ENCODE results near the gene PITPNM3.

PITPNM3 gene

DNA sequence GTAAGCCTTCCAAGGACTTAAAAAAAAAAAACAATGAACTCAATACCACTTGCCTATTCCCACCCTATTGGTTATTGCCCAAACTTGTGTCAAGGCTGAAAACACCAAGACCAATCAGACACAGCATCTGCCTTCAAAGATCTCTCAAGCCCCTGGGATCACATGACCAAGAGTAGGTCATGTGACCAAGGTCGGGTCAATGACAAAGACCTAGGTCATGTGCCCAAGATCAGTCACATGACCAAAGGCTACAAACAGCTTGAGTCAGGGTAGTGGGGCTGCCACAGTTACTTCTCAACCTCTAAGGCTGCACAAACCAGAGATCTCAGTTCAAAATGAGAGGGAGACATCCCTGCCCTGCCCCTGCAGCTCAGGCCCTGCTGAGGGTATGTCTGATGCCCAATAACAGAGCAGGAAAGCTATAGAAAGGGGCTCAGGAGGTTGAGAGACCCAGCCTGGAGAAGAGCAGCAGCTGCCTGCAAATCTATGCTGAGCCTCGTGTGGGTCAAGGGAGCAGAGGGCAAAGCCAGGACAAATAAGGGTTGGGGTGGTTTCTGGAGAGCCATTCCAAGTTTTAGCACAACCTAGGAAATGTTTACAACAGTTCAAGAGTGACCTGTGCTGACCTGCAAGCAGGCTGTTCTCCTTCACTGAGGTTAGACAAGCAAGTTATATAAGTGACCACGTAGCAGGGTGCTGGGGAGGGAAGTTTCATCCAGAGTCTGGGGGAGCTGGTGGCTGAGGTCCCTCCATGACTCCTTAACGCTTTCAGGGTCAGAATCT, 63.3 kb downstream of the PITPNM3 start:
- ATAC-seq, result no peak
- TF ChIP-seq, protein P1, sequence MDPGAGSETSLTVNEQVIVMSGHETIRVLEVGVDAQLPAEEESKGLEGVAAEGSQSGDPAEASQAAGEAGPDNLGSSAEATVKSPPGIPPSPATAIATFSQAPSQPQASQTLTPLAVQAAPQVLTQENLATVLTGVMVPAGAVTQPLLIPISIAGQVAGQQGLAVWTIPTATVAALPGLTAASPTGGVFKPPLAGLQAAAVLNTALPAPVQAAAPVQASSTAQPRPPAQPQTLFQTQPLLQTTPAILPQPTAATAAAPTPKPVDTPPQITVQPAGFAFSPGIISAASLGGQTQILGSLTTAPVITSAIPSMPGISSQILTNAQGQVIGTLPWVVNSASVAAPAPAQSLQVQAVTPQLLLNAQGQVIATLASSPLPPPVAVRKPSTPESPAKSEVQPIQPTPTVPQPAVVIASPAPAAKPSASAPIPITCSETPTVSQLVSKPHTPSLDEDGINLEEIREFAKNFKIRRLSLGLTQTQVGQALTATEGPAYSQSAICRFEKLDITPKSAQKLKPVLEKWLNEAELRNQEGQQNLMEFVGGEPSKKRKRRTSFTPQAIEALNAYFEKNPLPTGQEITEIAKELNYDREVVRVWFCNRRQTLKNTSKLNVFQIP (CRISPR knock-in tag; IDR thresholded peaks at IDR 0.05; ENCODE audit: borderline replicate concordance, low read depth), result no peak
- TF ChIP-seq PPARA (CRISPR knock-in tag; IDR thresholded peaks at IDR 0.05; ENCODE audit: borderline replicate concordance), result no peak
- TF ChIP-seq BACH2 (CRISPR knock-in tag; IDR thresholded peaks at IDR 0.05; ENCODE audit: borderline replicate concordance), result no peak
- no peak for TF ChIP-seq ARNTL (CRISPR knock-in tag; IDR thresholded peaks at IDR 0.05; ENCODE audit: borderline replicate concordance, low read depth)
- no peak for TF ChIP-seq OSR1 (CRISPR knock-in tag; IDR thresholded peaks at IDR 0.05)
- TF ChIP-seq ZNF70 (CRISPR knock-in tag; IDR thresholded peaks at IDR 0.05), result no peak
- TF ChIP-seq TCF4 (CRISPR knock-in tag; IDR thresholded peaks at IDR 0.05; ENCODE audit: borderline replicate concordance), result no peak
- no peak for TF ChIP-seq ESRRG (CRISPR knock-in tag; IDR thresholded peaks at IDR 0.05)
- no peak for TF ChIP-seq GLIS3 (CRISPR knock-in tag; IDR thresholded peaks at IDR 0.05)
- TF ChIP-seq ZC3H10 (CRISPR knock-in tag; IDR thresholded peaks at IDR 0.05), result no peak
- TF ChIP-seq RARB (CRISPR knock-in tag; IDR thresholded peaks at IDR 0.05), result no peak
- no peak for TF ChIP-seq ZFP30 (CRISPR knock-in tag; IDR thresholded peaks at IDR 0.05)
- TF ChIP-seq, protein P2, sequence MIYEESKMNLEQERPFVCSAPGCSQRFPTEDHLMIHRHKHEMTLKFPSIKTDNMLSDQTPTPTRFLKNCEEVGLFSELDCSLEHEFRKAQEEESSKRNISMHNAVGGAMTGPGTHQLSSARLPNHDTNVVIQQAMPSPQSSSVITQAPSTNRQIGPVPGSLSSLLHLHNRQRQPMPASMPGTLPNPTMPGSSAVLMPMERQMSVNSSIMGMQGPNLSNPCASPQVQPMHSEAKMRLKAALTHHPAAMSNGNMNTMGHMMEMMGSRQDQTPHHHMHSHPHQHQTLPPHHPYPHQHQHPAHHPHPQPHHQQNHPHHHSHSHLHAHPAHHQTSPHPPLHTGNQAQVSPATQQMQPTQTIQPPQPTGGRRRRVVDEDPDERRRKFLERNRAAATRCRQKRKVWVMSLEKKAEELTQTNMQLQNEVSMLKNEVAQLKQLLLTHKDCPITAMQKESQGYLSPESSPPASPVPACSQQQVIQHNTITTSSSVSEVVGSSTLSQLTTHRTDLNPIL (CRISPR knock-in tag; IDR thresholded peaks at IDR 0.05; ENCODE audit: low read depth), result no peak
- no peak for TF ChIP-seq ZFP3 (CRISPR knock-in tag; IDR thresholded peaks at IDR 0.05)

DNA sequence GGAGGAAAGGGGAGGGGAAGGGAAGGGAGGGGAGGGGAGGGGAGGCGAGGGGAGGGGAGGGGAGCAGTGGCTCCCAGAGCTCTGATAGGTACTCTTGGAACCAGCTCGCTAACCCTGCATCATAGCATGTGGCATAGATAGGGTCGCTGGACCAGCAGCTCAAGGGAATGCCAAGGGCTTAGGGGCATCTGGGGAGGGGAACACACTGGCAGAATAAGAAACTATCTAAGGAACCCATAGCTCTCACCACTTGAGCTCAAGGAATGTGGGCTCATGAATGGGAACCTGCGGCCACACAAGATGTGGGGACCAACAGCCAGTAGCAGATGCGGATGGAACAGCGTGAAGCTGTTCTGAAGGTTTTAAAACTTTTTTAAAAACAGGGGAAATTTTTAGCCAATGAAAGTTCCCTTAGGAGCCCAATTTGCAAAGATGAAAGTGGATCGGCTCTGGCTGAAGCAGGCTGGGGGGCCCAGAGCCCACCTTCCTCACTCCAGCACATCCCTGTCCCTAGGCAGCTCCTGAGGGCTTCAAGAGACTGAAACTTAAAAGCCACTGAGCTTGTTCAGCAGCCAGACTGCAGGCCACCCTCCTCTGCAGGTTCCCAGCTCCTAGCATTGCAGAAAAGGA, 65.2 kb downstream of the PITPNM3 start:
- TF ChIP-seq, protein P3, sequence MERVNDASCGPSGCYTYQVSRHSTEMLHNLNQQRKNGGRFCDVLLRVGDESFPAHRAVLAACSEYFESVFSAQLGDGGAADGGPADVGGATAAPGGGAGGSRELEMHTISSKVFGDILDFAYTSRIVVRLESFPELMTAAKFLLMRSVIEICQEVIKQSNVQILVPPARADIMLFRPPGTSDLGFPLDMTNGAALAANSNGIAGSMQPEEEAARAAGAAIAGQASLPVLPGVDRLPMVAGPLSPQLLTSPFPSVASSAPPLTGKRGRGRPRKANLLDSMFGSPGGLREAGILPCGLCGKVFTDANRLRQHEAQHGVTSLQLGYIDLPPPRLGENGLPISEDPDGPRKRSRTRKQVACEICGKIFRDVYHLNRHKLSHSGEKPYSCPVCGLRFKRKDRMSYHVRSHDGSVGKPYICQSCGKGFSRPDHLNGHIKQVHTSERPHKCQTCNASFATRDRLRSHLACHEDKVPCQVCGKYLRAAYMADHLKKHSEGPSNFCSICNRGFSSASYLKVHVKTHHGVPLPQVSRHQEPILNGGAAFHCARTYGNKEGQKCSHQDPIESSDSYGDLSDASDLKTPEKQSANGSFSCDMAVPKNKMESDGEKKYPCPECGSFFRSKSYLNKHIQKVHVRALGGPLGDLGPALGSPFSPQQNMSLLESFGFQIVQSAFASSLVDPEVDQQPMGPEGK (CRISPR knock-in tag; IDR thresholded peaks at IDR 0.05; ENCODE audit: borderline replicate concordance), result no peak
- TF ChIP-seq, protein P1 (CRISPR knock-in tag; IDR thresholded peaks at IDR 0.05; ENCODE audit: borderline replicate concordance, low read depth), result no peak
- TF ChIP-seq ARNTL (CRISPR knock-in tag; IDR thresholded peaks at IDR 0.05; ENCODE audit: borderline replicate concordance, low read depth) (no peak), PPARA (CRISPR knock-in tag; IDR thresholded peaks at IDR 0.05; ENCODE audit: borderline replicate concordance) (no peak), ESRRG (CRISPR knock-in tag; IDR thresholded peaks at IDR 0.05) (no peak), RARB (CRISPR knock-in tag; IDR thresholded peaks at IDR 0.05) (no peak), ISL1 (CRISPR knock-in tag; IDR thresholded peaks at IDR 0.05) (no peak), TCF4 (CRISPR knock-in tag; IDR thresholded peaks at IDR 0.05; ENCODE audit: borderline replicate concordance) (no peak), SNAI2 (CRISPR knock-in tag; IDR thresholded peaks at IDR 0.05) (no peak), ZNF565 (CRISPR knock-in tag; conservative IDR thresholded peaks at IDR 0.05; ENCODE audit: low read depth) (no peak)
- TF ChIP-seq, protein P4, sequence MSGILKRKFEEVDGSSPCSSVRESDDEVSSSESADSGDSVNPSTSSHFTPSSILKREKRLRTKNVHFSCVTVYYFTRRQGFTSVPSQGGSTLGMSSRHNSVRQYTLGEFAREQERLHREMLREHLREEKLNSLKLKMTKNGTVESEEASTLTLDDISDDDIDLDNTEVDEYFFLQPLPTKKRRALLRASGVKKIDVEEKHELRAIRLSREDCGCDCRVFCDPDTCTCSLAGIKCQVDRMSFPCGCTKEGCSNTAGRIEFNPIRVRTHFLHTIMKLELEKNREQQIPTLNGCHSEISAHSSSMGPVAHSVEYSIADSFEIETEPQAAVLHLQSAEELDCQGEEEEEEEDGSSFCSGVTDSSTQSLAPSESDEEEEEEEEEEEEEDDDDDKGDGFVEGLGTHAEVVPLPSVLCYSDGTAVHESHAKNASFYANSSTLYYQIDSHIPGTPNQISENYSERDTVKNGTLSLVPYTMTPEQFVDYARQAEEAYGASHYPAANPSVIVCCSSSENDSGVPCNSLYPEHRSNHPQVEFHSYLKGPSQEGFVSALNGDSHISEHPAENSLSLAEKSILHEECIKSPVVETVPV (CRISPR knock-in tag; IDR thresholded peaks at IDR 0.05), result no peak
- ATAC-seq, result no peak

DNA sequence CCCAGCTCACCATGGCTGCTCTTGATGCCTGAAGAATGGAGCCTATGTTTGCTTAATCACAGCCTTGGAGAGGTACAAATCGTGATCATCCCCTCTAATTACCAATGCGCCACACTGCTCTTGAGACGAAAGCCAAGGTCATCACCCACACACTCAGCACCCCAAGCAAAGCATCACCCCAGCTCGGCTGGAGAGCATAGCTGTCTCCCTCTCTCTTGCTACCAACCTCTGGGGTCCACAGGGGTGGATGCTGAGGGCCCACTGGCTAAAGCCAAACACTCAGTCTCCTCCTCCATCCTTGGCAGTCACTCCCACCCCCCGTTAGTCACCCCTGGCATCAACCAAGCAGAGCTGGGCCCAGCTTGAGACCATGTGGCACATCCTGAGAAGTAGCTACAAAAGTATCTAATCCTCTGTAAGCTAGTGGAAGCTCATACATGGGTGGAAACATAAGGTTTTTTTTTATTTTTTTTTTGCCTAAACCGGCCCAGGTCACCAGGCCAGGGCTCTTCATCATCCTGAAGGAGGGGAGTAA, 67.3 kb downstream of the PITPNM3 start:
- TF ChIP-seq BACH2 (CRISPR knock-in tag; IDR thresholded peaks at IDR 0.05; ENCODE audit: borderline replicate concordance), result no peak
- TF ChIP-seq, protein P5, sequence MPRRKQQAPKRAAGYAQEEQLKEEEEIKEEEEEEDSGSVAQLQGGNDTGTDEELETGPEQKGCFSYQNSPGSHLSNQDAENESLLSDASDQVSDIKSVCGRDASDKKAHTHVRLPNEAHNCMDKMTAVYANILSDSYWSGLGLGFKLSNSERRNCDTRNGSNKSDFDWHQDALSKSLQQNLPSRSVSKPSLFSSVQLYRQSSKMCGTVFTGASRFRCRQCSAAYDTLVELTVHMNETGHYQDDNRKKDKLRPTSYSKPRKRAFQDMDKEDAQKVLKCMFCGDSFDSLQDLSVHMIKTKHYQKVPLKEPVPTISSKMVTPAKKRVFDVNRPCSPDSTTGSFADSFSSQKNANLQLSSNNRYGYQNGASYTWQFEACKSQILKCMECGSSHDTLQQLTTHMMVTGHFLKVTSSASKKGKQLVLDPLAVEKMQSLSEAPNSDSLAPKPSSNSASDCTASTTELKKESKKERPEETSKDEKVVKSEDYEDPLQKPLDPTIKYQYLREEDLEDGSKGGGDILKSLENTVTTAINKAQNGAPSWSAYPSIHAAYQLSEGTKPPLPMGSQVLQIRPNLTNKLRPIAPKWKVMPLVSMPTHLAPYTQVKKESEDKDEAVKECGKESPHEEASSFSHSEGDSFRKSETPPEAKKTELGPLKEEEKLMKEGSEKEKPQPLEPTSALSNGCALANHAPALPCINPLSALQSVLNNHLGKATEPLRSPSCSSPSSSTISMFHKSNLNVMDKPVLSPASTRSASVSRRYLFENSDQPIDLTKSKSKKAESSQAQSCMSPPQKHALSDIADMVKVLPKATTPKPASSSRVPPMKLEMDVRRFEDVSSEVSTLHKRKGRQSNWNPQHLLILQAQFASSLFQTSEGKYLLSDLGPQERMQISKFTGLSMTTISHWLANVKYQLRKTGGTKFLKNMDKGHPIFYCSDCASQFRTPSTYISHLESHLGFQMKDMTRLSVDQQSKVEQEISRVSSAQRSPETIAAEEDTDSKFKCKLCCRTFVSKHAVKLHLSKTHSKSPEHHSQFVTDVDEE (CRISPR knock-in tag; IDR thresholded peaks at IDR 0.05), result no peak
- no peak for TF ChIP-seq CSDC2 (CRISPR knock-in tag; IDR thresholded peaks at IDR 0.05)
- TF ChIP-seq, protein P2 (CRISPR knock-in tag; IDR thresholded peaks at IDR 0.05; ENCODE audit: low read depth), result no peak
- TF ChIP-seq ISL1 (CRISPR knock-in tag; IDR thresholded peaks at IDR 0.05), result no peak
- TF ChIP-seq ARNTL (CRISPR knock-in tag; IDR thresholded peaks at IDR 0.05; ENCODE audit: borderline replicate concordance, low read depth), result no peak
- TF ChIP-seq ZC3H10 (CRISPR knock-in tag; IDR thresholded peaks at IDR 0.05), result no peak
- no peak for ATAC-seq

Data from SK-N-SH treated with all-trans-retinoic acid at 6 μM for 48 hours (cell line).